ENCODE data around the gene ADSL. TPM values are rescaled to one million over a fixed set of nuclear protein-coding genes. Genes with fewer than 3 reads are reported as not detected.
A peak's percentile ranks its signal among the peaks of the same experiment; 100 is the strongest.
"Not testable (repeated sequence)": the region's sequence is repeated elsewhere in the genome, so short reads cannot be mapped to it uniquely, and the experiment has no call there.

Gene ADSL
- polyA plus RNA-seq, 4 donors = 102 to 111 (median 108) TPM

GRCh38 chr22:40367342-40367741 lies 21.0 kb downstream of the ADSL start:
- no peak for DNase-seq (ENCODE audit: low read depth in 4 of 4, low spot score in 3 of 4)

GRCh38 chr22:40368016-40368415 lies 21.7 kb downstream of the ADSL start:
- DNase-seq (ENCODE audit: low read depth in 4 of 4, low spot score in 3 of 4) = no peak

- DNase-seq (ENCODE audit: low read depth in 4 of 4, low spot score in 3 of 4) = no peak
These were observed 22.5 kb downstream of the ADSL start for GRCh38 chr22:40368836-40369235.

- DNase-seq (ENCODE audit: low read depth in 4 of 4, low spot score in 3 of 4) = no peak
These were observed 28.3 kb downstream of the ADSL start for GRCh38 chr22:40374567-40374966.

- DNase-seq (ENCODE audit: low read depth in 4 of 4, low spot score in 3 of 4) = no peak
These were observed 29.8 kb downstream of the ADSL start for GRCh38 chr22:40376149-40376548.

- no peak for DNase-seq (ENCODE audit: low read depth in 4 of 4, low spot score in 3 of 4)
These were observed 31.6 kb downstream of the ADSL start for GRCh38 chr22:40377931-40378330.

- DNase-seq (ENCODE audit: low read depth in 4 of 4, low spot score in 3 of 4) = not testable (repeated sequence)
These were observed 32.1 kb downstream of the ADSL start for GRCh38 chr22:40378448-40378847.

GRCh38 chr22:40381461-40381860 lies 35.2 kb downstream of the ADSL start:
- no peak for DNase-seq (ENCODE audit: low read depth in 4 of 4, low spot score in 3 of 4)

GRCh38 chr22:40383905-40384304 lies 37.6 kb downstream of the ADSL start:
- no peak for DNase-seq (ENCODE audit: low read depth in 4 of 4, low spot score in 3 of 4)

- DNase-seq (ENCODE audit: low read depth in 4 of 4, low spot score in 3 of 4) = no peak
These were observed 38.9 kb downstream of the ADSL start for GRCh38 chr22:40385036-40385782.

- DNase-seq (ENCODE audit: low read depth in 4 of 4, low spot score in 3 of 4) = no peak
These were observed 41.4 kb downstream of the ADSL start for GRCh38 chr22:40387746-40388145.

- no peak for DNase-seq (ENCODE audit: low read depth in 4 of 4, low spot score in 3 of 4)
These were observed 41.9 kb downstream of the ADSL start for GRCh38 chr22:40388231-40388630.

- no peak for DNase-seq (ENCODE audit: low read depth in 4 of 4, low spot score in 3 of 4)
These were observed 45.1 kb downstream of the ADSL start for GRCh38 chr22:40391417-40391816.

GRCh38 chr22:40392618-40393017 lies 46.3 kb downstream of the ADSL start:
- no peak for DNase-seq (ENCODE audit: low read depth in 4 of 4, low spot score in 3 of 4)

GRCh38 chr22:40394607-40395006 lies 48.3 kb downstream of the ADSL start:
- no peak for DNase-seq (ENCODE audit: low read depth in 4 of 4, low spot score in 3 of 4)

GRCh38 chr22:40395607-40396006 lies 49.3 kb downstream of the ADSL start:
- no peak for DNase-seq (ENCODE audit: low read depth in 4 of 4, low spot score in 3 of 4)

GRCh38 chr22:40396882-40397281 lies 50.6 kb downstream of the ADSL start:
- DNase-seq (ENCODE audit: low read depth in 4 of 4, low spot score in 3 of 4) = peak; percentile 63 to 90 (median 80)

GRCh38 chr22:40397396-40397795 lies 51.1 kb downstream of the ADSL start:
- peak in 3 of 4 donors; percentile 17 to 43 (median 28) for DNase-seq (ENCODE audit: low read depth in 4 of 4, low spot score in 3 of 4)

GRCh38 chr22:40399621-40400020 lies 53.3 kb downstream of the ADSL start:
- no peak for DNase-seq (ENCODE audit: low read depth in 4 of 4, low spot score in 3 of 4)

GRCh38 chr22:40400159-40400558 lies 53.9 kb downstream of the ADSL start:
- DNase-seq (ENCODE audit: low read depth in 4 of 4, low spot score in 3 of 4) = no peak

- DNase-seq (ENCODE audit: low read depth in 4 of 4, low spot score in 3 of 4) = no peak
These were observed 55.2 kb downstream of the ADSL start for GRCh38 chr22:40401532-40401931.

GRCh38 chr22:40401981-40402406 lies 55.7 kb downstream of the ADSL start:
- no peak for DNase-seq (ENCODE audit: low read depth in 4 of 4, low spot score in 3 of 4)

- no peak for DNase-seq (ENCODE audit: low read depth in 4 of 4, low spot score in 3 of 4)
These were observed 56.8 kb downstream of the ADSL start for GRCh38 chr22:40403141-40403540.

Data from right renal pelvis (tissue), 4 donors.